Tongue (tissue), 2 donors: ENCODE data around the gene PGBD5. TPM values are rescaled to one million over a fixed set of nuclear protein-coding genes. Genes with fewer than 3 reads are reported as not detected.

ENCODE experiments used
- DNase-seq: peaks from one replicate; pipeline ENCODE4 v3.0.0-alpha.2; 2015
- total RNA-seq: library from RNA; depleted of rRNA; stranded (reverse); fragments of >200 nt; gene quantifications from one replicate; pipeline ENCODE4 v1.2.3, GENCODE V29; 2014

Gene PGBD5
- total RNA-seq, 1 donor from 2014 or later, result 13.6 TPM

- no peak for DNase-seq
Measured at GRCh38 chr1:230322421-230322756, 103.7 kb downstream of the PGBD5 start.

- peak; percentile 66 for DNase-seq
Measured at GRCh38 chr1:230321741-230322420, 104.3 kb downstream of the PGBD5 start.

GRCh38 chr1:230321341-230321740, 104.8 kb downstream of the PGBD5 start:
- no peak for DNase-seq

GRCh38 chr1:230320804-230321203, 105.3 kb downstream of the PGBD5 start:
- DNase-seq, result peak; percentile 93

DNA sequence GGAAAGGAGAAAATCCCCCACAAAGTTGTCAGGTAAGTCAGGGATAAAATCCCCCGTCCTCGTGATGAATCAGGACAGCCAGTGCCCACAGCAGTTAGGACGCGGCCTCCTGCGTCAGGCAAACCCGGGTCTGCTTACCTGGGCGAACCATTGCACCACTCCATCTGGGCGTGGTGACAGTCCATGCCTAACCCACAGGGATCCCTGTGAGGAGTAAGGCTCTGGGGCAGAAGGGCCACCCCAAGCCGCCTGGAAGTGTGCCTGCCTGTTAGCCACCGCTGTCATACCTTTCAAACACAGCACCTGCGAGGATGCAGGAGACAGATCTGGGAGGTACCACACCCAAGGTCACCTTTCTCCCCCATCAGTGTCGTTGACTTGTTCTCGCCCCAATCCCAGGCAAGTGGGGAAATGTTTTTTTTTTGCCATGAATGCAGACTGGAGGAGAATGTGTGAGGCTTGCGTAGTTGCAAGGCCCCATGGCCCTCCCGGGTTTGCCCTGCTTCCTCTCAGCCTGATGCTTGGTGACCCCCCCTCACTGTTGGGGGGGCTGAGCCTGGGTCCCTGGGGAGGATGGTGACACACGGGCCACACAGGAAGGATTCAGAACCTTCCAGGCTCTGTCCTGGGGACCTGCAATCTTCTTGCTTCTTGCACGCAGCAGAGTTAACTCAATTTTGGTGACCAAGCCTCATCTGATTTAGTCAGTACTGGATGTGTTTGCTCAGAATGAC, 107.0 kb downstream of the PGBD5 start:
- DNase-seq, result no peak

DNA sequence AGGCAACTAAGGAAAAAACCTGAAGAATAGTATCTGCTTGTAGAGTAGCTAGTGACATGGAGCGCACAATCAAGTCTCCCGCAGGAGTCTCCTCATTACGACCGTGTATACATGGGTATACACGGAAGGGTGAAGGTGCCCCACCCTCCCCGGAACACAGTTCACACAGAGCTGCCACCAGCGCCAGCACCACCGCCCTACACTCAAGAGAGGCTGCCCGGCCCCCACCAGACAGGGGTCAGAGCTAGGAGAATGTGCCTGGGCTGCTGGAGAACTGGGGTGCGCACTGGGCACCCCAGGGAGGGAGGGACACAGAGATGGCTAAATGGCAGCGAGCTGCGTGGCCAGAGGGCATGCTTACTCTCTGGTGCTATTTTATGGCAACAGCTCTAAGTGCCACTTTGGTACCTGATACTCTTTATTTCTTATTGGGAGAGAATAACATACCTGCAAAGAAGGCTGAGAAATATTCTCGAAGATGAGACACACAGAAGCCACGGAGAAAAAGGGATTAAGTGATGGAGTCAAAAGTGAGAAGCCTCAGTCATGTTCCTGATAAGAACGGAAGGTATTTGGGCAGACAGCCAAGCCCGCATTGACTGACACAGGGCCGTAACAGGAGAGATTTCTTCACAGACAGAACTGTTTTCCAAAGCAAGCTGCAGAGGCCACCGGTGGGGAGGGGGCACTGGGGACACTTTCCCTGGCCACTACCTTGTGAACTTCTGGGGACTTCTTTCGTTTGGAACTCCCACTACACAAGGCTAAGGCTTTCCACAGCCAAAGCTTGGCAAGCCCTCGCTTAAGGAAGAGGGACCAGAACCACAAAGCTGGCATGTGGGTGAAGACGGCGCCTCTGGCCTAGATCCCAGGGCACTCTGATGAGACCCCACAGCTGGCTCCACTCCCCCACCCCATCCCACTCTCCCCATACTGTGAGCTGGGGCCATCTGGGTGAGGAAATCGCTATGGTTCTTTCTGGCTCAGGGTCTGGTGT, 108.0 kb downstream of the PGBD5 start:
- peak; percentile 56 for DNase-seq

- DNase-seq, result no peak
Measured at GRCh38 chr1:230316864-230317745, 109.0 kb downstream of the PGBD5 start.

- DNase-seq, result no peak
Measured at GRCh38 chr1:230315099-230315498, 111.0 kb downstream of the PGBD5 start.

GRCh38 chr1:230314142-230314470, 112.0 kb downstream of the PGBD5 start:
- DNase-seq, result no peak

- DNase-seq, result no peak
Measured at GRCh38 chr1:230313453-230314141, 112.5 kb downstream of the PGBD5 start.

- DNase-seq, result no peak
Measured at GRCh38 chr1:230312676-230313075, 113.5 kb downstream of the PGBD5 start.

- DNase-seq, result peak; percentile 92
Measured at GRCh38 chr1:230310381-230311163, 115.6 kb downstream of the PGBD5 start.

- no peak for DNase-seq
Measured at GRCh38 chr1:230309646-230310177, 116.4 kb downstream of the PGBD5 start.

DNA sequence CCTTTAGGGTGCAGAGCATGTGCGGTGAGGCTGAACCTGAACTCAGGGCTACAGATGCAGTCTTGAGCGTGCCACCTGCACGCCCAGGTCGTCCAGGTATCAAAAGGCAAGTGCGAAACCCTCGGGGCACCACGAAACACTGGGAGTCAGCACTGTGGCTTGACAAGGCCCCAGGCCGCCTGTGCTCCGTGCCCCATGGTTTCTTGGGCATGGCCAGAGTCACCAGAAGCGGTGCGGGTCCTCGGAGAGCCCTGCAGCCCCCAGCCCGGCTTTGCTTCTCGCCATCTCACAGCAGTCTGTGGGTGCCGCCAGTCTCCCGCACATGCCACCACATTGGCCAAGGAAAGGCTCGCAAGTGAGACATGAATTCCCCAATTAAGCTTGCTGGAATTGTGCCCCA, 117.3 kb downstream of the PGBD5 start:
- DNase-seq, result no peak

GRCh38 chr1:230308039-230308438, 118.1 kb downstream of the PGBD5 start:
- DNase-seq, result peak; percentile 44

DNA sequence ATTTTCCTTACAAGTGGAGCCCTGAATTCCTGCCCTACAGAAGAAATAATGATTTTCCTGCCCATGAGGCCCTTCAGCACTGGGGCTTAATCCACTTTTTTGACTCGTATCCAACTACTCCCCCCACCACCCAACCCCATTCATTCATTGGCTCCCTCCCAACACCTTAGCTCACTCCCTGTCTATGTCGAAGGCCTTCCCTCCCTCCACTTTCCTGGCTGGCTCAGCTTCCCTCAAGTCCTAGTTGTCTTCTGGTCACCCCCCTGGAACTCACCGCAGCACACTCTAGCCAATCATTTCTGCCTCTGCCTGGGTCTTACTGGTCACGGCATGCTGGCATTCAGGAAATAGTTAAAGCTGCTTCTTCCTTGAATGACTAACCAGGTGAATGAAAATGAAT, 118.9 kb downstream of the PGBD5 start:
- DNase-seq, result peak; percentile 63

- DNase-seq, result no peak
Measured at GRCh38 chr1:230306169-230306568, 120.0 kb downstream of the PGBD5 start.

DNA sequence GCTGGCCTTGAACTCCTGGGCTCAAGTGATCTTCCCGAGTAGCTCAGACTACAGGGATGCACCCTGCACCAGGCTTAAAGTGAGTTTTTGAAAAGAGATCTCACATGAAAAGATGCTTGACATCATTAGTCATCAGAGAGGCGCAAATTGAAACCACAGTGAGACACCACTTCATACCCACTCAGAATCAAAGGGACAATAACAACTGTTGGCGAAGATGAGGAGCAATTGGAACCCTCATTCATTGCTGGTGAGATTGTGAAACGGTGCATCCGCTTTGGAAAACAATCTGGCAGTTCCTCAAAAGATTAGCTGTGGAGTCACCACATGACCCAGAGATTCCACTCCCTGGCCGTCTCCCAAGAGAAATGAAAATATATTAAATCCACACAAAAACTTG, 122.3 kb downstream of the PGBD5 start:
- DNase-seq, result peak; percentile 35

DNA sequence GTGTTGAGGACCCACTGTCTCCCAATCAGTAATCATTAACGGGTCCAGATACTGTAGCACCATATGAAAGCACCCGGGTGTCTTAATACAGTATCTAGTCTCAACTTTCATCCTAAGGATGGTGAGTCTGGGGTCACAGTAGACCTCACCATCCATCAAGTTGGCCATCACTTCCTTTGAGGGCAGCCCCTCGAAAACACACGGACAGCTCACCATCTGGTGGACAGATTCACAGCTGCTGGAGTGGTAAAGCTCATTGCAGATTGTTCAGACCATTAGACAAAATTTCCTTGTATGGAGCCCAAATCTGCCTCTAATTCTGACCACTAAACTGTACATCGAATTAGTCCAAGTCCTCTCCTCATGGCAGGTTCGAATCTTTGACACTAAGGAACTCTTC, 123.1 kb downstream of the PGBD5 start:
- DNase-seq, result no peak

DNA sequence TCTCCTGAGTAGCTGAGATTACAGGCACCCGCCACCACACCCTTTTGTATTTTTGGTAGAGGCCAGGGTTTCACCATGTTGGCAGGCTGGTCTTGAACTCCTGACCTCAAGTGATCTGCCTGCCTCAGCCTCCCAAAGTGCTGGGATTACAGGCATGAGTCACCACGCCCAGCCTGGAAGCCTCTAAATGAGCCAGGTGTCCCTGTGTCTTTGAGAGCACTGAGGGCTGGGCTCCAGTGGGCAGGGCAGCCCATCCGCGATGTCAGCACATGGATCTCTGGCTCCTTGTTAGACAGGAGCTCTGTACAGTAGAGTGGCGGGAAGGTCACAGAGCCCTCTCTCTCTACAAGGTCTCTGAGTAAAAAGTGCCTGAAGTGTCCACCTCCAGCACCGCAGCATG, 124.3 kb downstream of the PGBD5 start:
- DNase-seq, result no peak
